Body of pancreas (tissue), 4 donors: ENCODE data around the gene HES2.

Experiments used
- POLR2A ChIP-seq, 3 donors: fragments of 450-650 bp; IDR thresholded peaks; one replicate each; pipeline ENCODE4 v1.6.1; 2016; ENCODE audit warnings: antibody characterized with exemption in 3 of 3, mild to moderate bottlenecking in 2 of 3
- TF ChIP-seq, protein P1 (sequence below), 7 experiments: fragments of 450-650 bp in 4 of 7; fragments of 200-600 bp in 3 of 7; sonication (generic) in 3 of 7; IDR thresholded peaks; one replicate each; pipeline ENCODE4 v1.5.1; 2016 to 2019; ENCODE audit warnings: antibody characterized with exemption in 7 of 7

DNA sequence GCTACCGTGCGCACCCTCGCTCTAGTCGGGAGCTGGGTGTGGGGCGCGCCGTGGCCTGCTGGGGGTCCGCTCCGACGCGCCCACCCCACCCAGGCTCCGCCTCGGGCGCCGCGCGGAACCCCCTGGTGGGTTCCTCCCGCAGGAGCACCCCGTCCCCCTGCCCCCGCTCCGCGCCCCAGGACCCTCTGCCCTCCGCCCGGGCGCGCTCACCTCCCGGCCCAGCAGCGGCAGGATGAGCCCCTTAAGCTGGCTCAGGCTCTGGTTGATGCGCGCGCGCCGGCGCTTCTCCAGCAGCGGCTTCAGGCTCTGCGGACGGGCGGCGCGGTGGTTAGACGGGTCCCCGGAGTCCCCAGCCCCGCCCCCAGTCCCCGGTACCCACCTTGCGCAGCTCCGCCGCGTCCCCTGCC, 319 bp downstream of the HES2 start:
- TF ChIP-seq, protein P1, sequence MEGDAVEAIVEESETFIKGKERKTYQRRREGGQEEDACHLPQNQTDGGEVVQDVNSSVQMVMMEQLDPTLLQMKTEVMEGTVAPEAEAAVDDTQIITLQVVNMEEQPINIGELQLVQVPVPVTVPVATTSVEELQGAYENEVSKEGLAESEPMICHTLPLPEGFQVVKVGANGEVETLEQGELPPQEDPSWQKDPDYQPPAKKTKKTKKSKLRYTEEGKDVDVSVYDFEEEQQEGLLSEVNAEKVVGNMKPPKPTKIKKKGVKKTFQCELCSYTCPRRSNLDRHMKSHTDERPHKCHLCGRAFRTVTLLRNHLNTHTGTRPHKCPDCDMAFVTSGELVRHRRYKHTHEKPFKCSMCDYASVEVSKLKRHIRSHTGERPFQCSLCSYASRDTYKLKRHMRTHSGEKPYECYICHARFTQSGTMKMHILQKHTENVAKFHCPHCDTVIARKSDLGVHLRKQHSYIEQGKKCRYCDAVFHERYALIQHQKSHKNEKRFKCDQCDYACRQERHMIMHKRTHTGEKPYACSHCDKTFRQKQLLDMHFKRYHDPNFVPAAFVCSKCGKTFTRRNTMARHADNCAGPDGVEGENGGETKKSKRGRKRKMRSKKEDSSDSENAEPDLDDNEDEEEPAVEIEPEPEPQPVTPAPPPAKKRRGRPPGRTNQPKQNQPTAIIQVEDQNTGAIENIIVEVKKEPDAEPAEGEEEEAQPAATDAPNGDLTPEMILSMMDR (IDR thresholded peaks at IDR 0.05), result no peak
- no peak for TF ChIP-seq POLR2A (IDR thresholded peaks at IDR 0.05)
